ENCODE results near the gene LRMDA.
"Not testable (repeated sequence)": the region's sequence is repeated elsewhere in the genome, so short reads cannot be mapped to it uniquely, and the experiment has no call there.

LRMDA gene

GRCh38 chr10:75755528-75755927 is 324.1 kb downstream of the LRMDA start:
- DNase-seq: no peak

GRCh38 chr10:75761289-75761688 is 329.9 kb downstream of the LRMDA start:
- DNase-seq: no peak

DNA sequence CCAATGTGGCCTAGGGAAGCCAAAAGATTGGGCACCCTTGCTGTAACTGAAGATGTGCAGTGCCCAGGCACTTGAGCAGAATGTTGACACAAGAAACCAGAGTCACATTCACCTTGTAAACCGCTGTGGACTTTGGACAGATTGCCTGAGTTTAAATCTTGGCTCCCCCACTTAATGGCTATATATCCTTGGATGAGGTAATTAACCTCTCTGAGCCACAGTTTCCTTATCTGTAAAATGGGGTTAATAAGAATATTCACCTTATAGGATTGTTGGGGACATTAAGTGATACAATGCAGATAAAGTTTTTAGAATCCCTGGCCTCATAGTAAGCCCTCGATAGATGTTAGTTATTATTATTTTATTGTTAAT is 331.0 kb downstream of the LRMDA start:
- no peak for DNase-seq

DNA sequence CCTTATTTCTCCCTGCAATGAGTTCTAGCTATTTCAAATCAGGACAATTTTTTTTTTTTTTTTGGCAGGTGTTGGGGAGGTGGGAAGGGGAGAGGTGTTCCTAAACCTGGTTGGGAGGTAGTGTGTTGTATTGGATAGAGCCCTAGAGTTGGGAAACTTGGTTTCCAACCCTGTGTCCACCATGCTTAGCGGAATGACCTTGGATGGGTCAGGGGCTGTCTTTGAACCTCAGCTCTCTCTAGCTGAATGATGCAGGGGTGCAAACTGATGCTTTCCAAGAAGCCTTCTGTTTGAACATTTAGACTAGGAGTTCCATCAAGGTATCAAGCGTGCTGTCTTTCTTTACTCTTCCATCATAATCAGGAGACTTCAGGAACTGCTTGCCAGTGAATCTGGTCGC is 332.2 kb downstream of the LRMDA start:
- DNase-seq: no peak

GRCh38 chr10:75764974-75765788 is 333.8 kb downstream of the LRMDA start:
- DNase-seq: peak; percentile 74

DNA sequence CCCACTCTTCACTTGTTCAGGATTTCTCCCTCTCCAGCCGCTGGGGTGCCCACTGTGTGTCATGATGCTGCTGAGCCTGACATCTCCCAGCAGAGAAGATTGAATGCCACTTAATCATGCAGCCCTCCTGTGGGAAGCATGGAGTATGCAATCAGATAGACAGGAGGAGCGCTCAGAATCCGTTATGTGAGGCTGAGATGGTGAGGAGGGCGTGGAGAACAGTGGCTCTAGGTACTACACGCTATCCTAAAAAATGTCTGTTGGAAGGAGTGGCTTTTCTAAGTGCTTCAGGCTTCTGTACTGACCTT is 334.3 kb downstream of the LRMDA start:
- no peak for DNase-seq

DNA sequence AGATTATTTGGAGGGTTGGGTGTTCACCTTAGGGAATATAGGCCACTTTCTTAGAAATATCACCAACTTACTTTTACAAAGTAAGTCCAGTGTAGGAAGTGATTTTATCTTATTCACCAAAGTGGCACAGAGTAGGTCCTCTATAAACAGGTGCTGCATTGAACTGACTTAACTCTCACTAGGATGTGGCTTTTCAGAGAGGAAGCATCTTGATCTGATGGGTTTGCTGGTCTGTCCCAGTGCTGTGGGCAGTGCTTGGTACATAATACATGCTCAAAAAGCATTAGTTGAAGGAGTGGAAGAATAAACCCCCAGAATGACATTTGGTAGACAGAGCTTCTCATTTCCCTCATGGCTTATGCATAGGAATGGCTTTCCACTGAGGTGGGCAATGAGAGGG is 334.7 kb downstream of the LRMDA start:
- no peak for DNase-seq

DNA sequence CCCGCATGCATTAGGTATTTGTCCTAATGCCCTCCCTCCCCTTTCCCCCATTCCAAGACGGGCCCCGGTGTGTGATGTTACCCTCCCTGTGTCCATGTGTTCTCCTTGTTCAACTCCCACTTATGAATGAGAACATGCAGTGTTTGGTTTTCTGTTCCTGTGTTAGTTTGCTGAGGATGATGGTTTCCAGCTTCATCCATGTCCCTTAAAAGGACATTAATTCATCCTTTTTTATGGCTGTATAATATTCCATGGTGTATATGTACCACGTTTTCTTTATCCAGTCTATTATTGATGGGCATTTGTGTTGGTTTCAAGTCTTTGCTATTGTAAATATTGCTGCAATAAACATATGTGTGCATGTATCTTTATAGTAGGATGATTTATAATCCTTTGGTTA is 335.3 kb downstream of the LRMDA start:
- not testable (repeated sequence) for DNase-seq

DNA sequence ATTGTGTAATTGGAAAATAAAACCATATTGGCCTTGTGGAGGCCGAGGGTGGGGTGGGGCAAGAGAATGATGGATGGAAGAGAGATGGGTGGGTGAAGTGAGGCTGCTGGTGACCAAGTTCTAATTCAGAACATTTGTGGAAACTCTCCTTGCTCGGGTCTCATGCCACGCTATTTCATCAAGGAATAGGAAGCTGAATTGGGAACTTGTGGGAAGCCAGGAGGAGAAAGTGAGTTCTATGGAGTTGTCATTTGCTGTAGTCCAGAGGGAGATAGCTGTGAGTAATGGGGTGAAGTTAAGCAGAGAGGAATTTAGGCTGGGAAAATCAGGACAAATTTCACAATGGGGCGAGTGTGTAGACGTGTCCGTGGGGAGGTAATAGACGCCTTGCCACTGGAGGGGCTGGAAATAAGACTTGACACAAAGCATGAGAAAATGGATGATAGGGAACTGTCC is 339.2 kb downstream of the LRMDA start:
- DNase-seq: no peak

DNA sequence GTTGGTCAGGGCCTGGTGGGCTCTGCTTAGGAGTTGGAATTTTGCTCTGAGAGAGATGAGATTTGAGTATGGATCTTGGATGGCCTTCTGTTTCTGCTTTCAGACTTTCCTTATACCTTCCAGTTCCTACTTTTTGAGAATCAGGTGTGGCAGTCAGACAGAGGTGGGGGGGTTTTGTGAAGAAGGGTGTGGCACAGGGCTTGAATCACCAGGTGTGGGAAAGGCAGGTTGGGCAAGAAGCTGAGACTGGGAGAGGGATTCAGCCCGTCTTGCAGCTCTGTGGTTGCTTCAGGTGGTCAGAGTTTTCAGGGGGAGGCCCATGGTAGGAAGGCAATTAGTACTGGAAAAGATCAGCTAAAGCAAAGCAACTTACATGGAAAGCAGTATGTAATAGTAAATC is 340.2 kb downstream of the LRMDA start:
- DNase-seq: no peak

- DNase-seq: no peak
Measured at GRCh38 chr10:75772153-75772887, 340.9 kb downstream of the LRMDA start.

DNA sequence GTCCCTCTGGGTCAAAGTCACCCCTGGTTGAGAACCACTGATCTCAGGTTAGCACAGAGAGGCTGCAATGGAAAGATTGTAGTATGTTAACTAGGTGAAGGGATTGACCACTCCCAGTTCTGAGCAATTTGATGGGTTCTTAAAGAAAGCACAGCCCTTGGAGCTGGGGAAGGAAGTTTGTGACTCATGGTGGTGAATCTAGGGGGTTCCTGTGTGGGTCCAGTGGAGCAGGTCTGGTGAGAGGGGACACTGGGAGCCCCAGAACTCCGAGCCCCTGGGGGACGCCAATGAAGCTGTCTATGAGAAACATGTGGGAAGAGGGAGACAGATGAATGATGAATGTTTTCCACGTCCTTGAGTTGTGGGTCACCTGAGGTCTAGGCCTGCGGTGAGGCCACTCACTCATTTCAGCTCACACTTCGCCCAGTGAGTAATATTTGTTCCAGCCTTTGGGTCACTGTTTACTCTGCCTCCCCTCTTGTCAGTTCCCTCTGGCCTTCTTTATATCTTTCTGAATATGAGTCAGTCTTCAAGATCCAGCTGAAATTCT is 341.9 kb downstream of the LRMDA start:
- no peak for DNase-seq

GRCh38 chr10:75773813-75774782 is 342.7 kb downstream of the LRMDA start:
- no peak for DNase-seq

GRCh38 chr10:75774783-75775490 is 343.5 kb downstream of the LRMDA start:
- DNase-seq: no peak

GRCh38 chr10:75776738-75777504 is 345.5 kb downstream of the LRMDA start:
- peak; percentile 86 for DNase-seq

DNA sequence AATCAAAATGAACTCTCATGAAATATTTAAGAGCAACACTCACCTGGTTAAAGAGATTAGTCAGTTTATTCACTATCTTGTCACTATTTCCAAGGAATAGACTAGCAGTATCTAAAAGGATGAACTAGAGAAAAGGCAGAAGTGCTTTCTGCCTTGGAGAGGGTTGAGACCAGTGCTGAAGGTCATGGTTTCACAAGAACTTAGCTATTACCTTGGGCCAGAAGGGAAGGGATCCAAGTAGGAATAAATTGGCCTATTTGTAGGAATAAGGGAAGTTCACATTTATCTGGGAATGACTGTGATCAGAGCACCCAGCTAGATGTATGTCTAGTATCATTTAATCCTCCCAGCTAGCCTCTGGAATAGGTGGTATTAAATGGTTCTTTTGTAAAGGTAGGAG is 347.2 kb downstream of the LRMDA start:
- no peak for DNase-seq

- no peak for DNase-seq
Measured at GRCh38 chr10:75779276-75779675, 347.9 kb downstream of the LRMDA start.

GRCh38 chr10:75782463-75783248 is 351.2 kb downstream of the LRMDA start:
- no peak for DNase-seq

- no peak for DNase-seq
Measured at GRCh38 chr10:75788394-75789205, 357.2 kb downstream of the LRMDA start.

- no peak for DNase-seq
Measured at GRCh38 chr10:75793848-75794247, 362.4 kb downstream of the LRMDA start.

All from DMS153 (cell line).